Measurements from ENCODE around the gene PAX9. TPM values are rescaled to one million over a fixed set of nuclear protein-coding genes. Genes with fewer than 3 reads are reported as not detected.

PAX9 gene
- total RNA-seq, 5 donors from 2014 or later (not counting 1 experiment from before 2014, with no cell fraction given): 0.16 to 0.23 TPM; not detected in 3

GRCh38 chr14:36719823-36720222 lies 58.2 kb downstream of the PAX9 start:
- 77% methylated on average over 6 of the region's 7 CpGs for WGBS (ENCODE audit: insufficient coverage)
- Mint-ChIP-seq H3K9me3 (peaks cover 0 to 8% (median 0%) of the 10 kb centered on the region in 3 donors), H3K36me3 (no peaks in the 10 kb centered on the region), H3K4me3 (no peak overlapping the region), H3K27me3 (peaks cover 0 to 2% of the 10 kb centered on the region in 2 donors), H3K4me1 (no peaks in the 10 kb centered on the region), H3K27ac (no peak overlapping the region)
- Histone ChIP-seq H3K4me1 (ENCODE audit: control insufficient read depth in 1 of 2, extremely low read depth in 1 of 2, insufficient read depth in 2 of 2, low read length in 2 of 2) (no peaks in the 10 kb centered on the region), H3K27ac (ENCODE audit: low read length) (no peak overlapping the region), H3K36me3 (ENCODE audit: control insufficient read depth in 2 of 2, extremely low read depth in 1 of 2, insufficient read depth in 1 of 2, low read length in 1 of 2) (no peaks in the 10 kb centered on the region), H3K4me3 (ENCODE audit: control insufficient read depth in 1 of 2, extremely low read depth in 1 of 2, low read length in 1 of 2) (no peak overlapping the region), H3K27me3 (replicated peaks in 1 of 2; ENCODE audit: control insufficient read depth in 2 of 2, extremely low read depth in 1 of 2, insufficient read depth in 2 of 2, low read length in 1 of 2) (peaks cover 0 to 4% of the 10 kb centered on the region in 2 experiments), H3K9me3 (no peaks in the 10 kb centered on the region)
- DNase-seq (no peak), ATAC-seq (replicated peaks in 1 of 4) (no peak)
- ChIA-PET CTCF (no interaction called here), POLR2A (no interaction called here)

GRCh38 chr14:36720657-36721056 lies 59.0 kb downstream of the PAX9 start:
- no peak overlapping the region for H3K27ac ChIP-seq (ENCODE audit: low read length)
- H3K36me3 Mint-ChIP-seq: no peaks in the 10 kb centered on the region
- ChIA-PET CTCF (no interaction called here), POLR2A (no interaction called here)
- H3K4me1 ChIP-seq (ENCODE audit: control insufficient read depth in 1 of 2, extremely low read depth in 1 of 2, insufficient read depth in 2 of 2, low read length in 2 of 2): no peaks in the 10 kb centered on the region
- no peak overlapping the region for H3K4me3 ChIP-seq (ENCODE audit: control insufficient read depth in 1 of 2, extremely low read depth in 1 of 2, low read length in 1 of 2)
- peaks cover 0 to 8% (median 0%) of the 10 kb centered on the region in 3 donors for H3K9me3 Mint-ChIP-seq
- DNase-seq: no peak
- no peaks in the 10 kb centered on the region for H3K36me3 ChIP-seq (ENCODE audit: control insufficient read depth in 2 of 2, extremely low read depth in 1 of 2, insufficient read depth in 1 of 2, low read length in 1 of 2)
- no peak overlapping the region for H3K27ac Mint-ChIP-seq
- H3K27me3 ChIP-seq (replicated peaks in 1 of 2; ENCODE audit: control insufficient read depth in 2 of 2, extremely low read depth in 1 of 2, insufficient read depth in 2 of 2, low read length in 1 of 2): peaks cover 0 to 4% of the 10 kb centered on the region in 2 experiments
- no peaks in the 10 kb centered on the region for H3K4me1 Mint-ChIP-seq
- WGBS (ENCODE audit: insufficient coverage): 78% methylated on average over 1 of the region's 2 CpGs
- no peak for ATAC-seq (replicated peaks in 1 of 4)
- no peak overlapping the region for H3K4me3 Mint-ChIP-seq
- H3K9me3 ChIP-seq: no peaks in the 10 kb centered on the region
- H3K27me3 Mint-ChIP-seq: peaks cover 0 to 2% of the 10 kb centered on the region in 2 donors

GRCh38 chr14:36721877-36722276 lies 60.2 kb downstream of the PAX9 start:
- Mint-ChIP-seq H3K27me3 (peaks cover 0 to 2% of the 10 kb centered on the region in 2 donors), H3K9me3 (peaks cover 0 to 8% (median 2%) of the 10 kb centered on the region in 3 donors), H3K4me1 (no peaks in the 10 kb centered on the region), H3K36me3 (no peaks in the 10 kb centered on the region), H3K4me3 (no peak overlapping the region), H3K27ac (no peak overlapping the region)
- no peak for DNase-seq
- ChIA-PET CTCF (no interaction called here), POLR2A (no interaction called here)
- Histone ChIP-seq H3K36me3 (ENCODE audit: control insufficient read depth in 2 of 2, extremely low read depth in 1 of 2, insufficient read depth in 1 of 2, low read length in 1 of 2) (no peaks in the 10 kb centered on the region), H3K4me1 (ENCODE audit: control insufficient read depth in 1 of 2, extremely low read depth in 1 of 2, insufficient read depth in 2 of 2, low read length in 2 of 2) (no peaks in the 10 kb centered on the region), H3K9me3 (no peaks in the 10 kb centered on the region), H3K27me3 (replicated peaks in 1 of 2; ENCODE audit: control insufficient read depth in 2 of 2, extremely low read depth in 1 of 2, insufficient read depth in 2 of 2, low read length in 1 of 2) (peaks cover 0 to 4% of the 10 kb centered on the region in 2 experiments), H3K4me3 (ENCODE audit: control insufficient read depth in 1 of 2, extremely low read depth in 1 of 2, low read length in 1 of 2) (no peak overlapping the region), H3K27ac (ENCODE audit: low read length) (no peak overlapping the region)
- WGBS (ENCODE audit: insufficient coverage): no CpG with 5 or more reads among the region's 1 CpG
- no peak for ATAC-seq (replicated peaks in 1 of 4)

- no peak overlapping the region for H3K27ac Mint-ChIP-seq
- Histone ChIP-seq H3K9me3 (no peaks in the 10 kb centered on the region), H3K4me3 (ENCODE audit: control insufficient read depth in 1 of 2, extremely low read depth in 1 of 2, low read length in 1 of 2) (no peak overlapping the region), H3K27ac (ENCODE audit: low read length) (no peak overlapping the region), H3K36me3 (ENCODE audit: control insufficient read depth in 2 of 2, extremely low read depth in 1 of 2, insufficient read depth in 1 of 2, low read length in 1 of 2) (no peaks in the 10 kb centered on the region), H3K27me3 (replicated peaks in 1 of 2; ENCODE audit: control insufficient read depth in 2 of 2, extremely low read depth in 1 of 2, insufficient read depth in 2 of 2, low read length in 1 of 2) (peaks cover 0 to 4% of the 10 kb centered on the region in 2 experiments), H3K4me1 (ENCODE audit: control insufficient read depth in 1 of 2, extremely low read depth in 1 of 2, insufficient read depth in 2 of 2, low read length in 2 of 2) (no peaks in the 10 kb centered on the region)
- H3K9me3 Mint-ChIP-seq: peaks cover 0 to 8% (median 2%) of the 10 kb centered on the region in 3 donors
- no peak for ATAC-seq (replicated peaks in 1 of 4)
- H3K4me1 Mint-ChIP-seq: no peaks in the 10 kb centered on the region
- POLR2A ChIA-PET: no interaction called here
- no peaks in the 10 kb centered on the region for H3K36me3 Mint-ChIP-seq
- CTCF ChIA-PET: no interaction called here
- H3K4me3 Mint-ChIP-seq: no peak overlapping the region
- no peak for DNase-seq
- 67% methylated on average over 1 of the region's 2 CpGs for WGBS (ENCODE audit: insufficient coverage)
- peaks cover 0 to 2% of the 10 kb centered on the region in 2 donors for H3K27me3 Mint-ChIP-seq
Observed at GRCh38 chr14:36723530-36723929, 61.9 kb downstream of the PAX9 start.

GRCh38 chr14:36724162-36724561 lies 62.5 kb downstream of the PAX9 start:
- H3K9me3 ChIP-seq: no peaks in the 10 kb centered on the region
- peaks cover 0 to 4% of the 10 kb centered on the region in 2 experiments for H3K27me3 ChIP-seq (replicated peaks in 1 of 2; ENCODE audit: control insufficient read depth in 2 of 2, extremely low read depth in 1 of 2, insufficient read depth in 2 of 2, low read length in 1 of 2)
- no peak overlapping the region for H3K4me3 ChIP-seq (ENCODE audit: control insufficient read depth in 1 of 2, extremely low read depth in 1 of 2, low read length in 1 of 2)
- Mint-ChIP-seq H3K4me3 (no peak overlapping the region), H3K27ac (no peak overlapping the region), H3K4me1 (no peaks in the 10 kb centered on the region), H3K9me3 (peaks cover 0 to 8% (median 2%) of the 10 kb centered on the region in 3 donors), H3K27me3 (peaks cover 0 to 2% of the 10 kb centered on the region in 2 donors), H3K36me3 (no peaks in the 10 kb centered on the region)
- H3K27ac ChIP-seq (ENCODE audit: low read length): no peak overlapping the region
- no peak for DNase-seq
- ChIA-PET CTCF (no interaction called here), POLR2A (no interaction called here)
- H3K4me1 ChIP-seq (ENCODE audit: control insufficient read depth in 1 of 2, extremely low read depth in 1 of 2, insufficient read depth in 2 of 2, low read length in 2 of 2): no peaks in the 10 kb centered on the region
- H3K36me3 ChIP-seq (ENCODE audit: control insufficient read depth in 2 of 2, extremely low read depth in 1 of 2, insufficient read depth in 1 of 2, low read length in 1 of 2): no peaks in the 10 kb centered on the region
- ATAC-seq (replicated peaks in 1 of 4): no peak

GRCh38 chr14:36726128-36726527 lies 64.5 kb downstream of the PAX9 start:
- Mint-ChIP-seq H3K4me3 (no peak overlapping the region), H3K4me1 (no peaks in the 10 kb centered on the region), H3K9me3 (peaks cover 0 to 8% (median 2%) of the 10 kb centered on the region in 3 donors), H3K27ac (no peak overlapping the region), H3K27me3 (peaks cover 0 to 2% of the 10 kb centered on the region in 2 donors), H3K36me3 (no peaks in the 10 kb centered on the region)
- H3K9me3 ChIP-seq: no peaks in the 10 kb centered on the region
- H3K4me1 ChIP-seq (ENCODE audit: control insufficient read depth in 1 of 2, extremely low read depth in 1 of 2, insufficient read depth in 2 of 2, low read length in 2 of 2): no peaks in the 10 kb centered on the region
- no peaks in the 10 kb centered on the region for H3K27me3 ChIP-seq (replicated peaks in 1 of 2; ENCODE audit: control insufficient read depth in 2 of 2, extremely low read depth in 1 of 2, insufficient read depth in 2 of 2, low read length in 1 of 2)
- no peak overlapping the region for H3K27ac ChIP-seq (ENCODE audit: low read length)
- DNase-seq (no peak), ATAC-seq (replicated peaks in 1 of 4) (no peak)
- ChIA-PET CTCF (no interaction called here), POLR2A (no interaction called here)
- H3K4me3 ChIP-seq (ENCODE audit: control insufficient read depth in 1 of 2, extremely low read depth in 1 of 2, low read length in 1 of 2): no peak overlapping the region
- WGBS (ENCODE audit: insufficient coverage): 100% methylated on average over 1 of the region's 3 CpGs
- H3K36me3 ChIP-seq (ENCODE audit: control insufficient read depth in 2 of 2, extremely low read depth in 1 of 2, insufficient read depth in 1 of 2, low read length in 1 of 2): no peaks in the 10 kb centered on the region

Measured in T-cell (primary cell).